Right lobe of liver (tissue), 6 donors: Measurements from ENCODE around the gene FRMD4A. TPM values are rescaled to one million over a fixed set of nuclear protein-coding genes. Genes with fewer than 3 reads are reported as not detected.

Source experiments
- ATAC-seq, 4 donors: fragments of 200-7000 bp; cut with Tn5 transposase; one replicate each; pipeline ENCODE4 v1.9.1; 2020; ENCODE audit warnings: mild to moderate bottlenecking in 4 of 4, moderate library complexity in 4 of 4
- DNase-seq, 3 donors: peaks; one replicate each; pipeline ENCODE4 v3.0.0-alpha.2; 2020
- H3K27ac ChIP-seq, 3 donors: fragments of 200-600 bp; one replicate each; pipeline ENCODE4 v1.8.0; 2022
- H3K27me3 ChIP-seq, 2 donors: fragments of 200-600 bp; one replicate each; pipeline ENCODE4 v1.8.0; 2022
- H3K36me3 ChIP-seq, 4 donors: fragments of 200-600 bp; sonication (generic) in 1 of 4; one replicate each; pipeline versions ENCODE4 v1.5.1 to v1.8.0; 2017 to 2022; ENCODE audit warnings: control low read depth in 1 of 4
- H3K4me1 ChIP-seq, 4 donors: fragments of 200-600 bp; sonication (generic) in 1 of 4; one replicate each; pipeline versions ENCODE4 v1.5.1 to v1.8.0; 2017 to 2022; ENCODE audit warnings: control low read depth in 1 of 4
- H3K4me3 ChIP-seq, 3 donors: fragments of 200-600 bp; one replicate each; pipeline ENCODE4 v1.8.0; 2022
- H3K9me3 ChIP-seq, 4 donors: fragments of 200-600 bp; sonication (generic) in 1 of 4; one replicate each; pipeline versions ENCODE4 v1.5.1 to v1.8.0; 2017 to 2022; ENCODE audit warnings: control low read depth in 1 of 4
- POLR2A ChIP-seq: fragments of 450-650 bp; IDR thresholded peaks from one replicate; pipeline ENCODE4 v1.6.1; 2017; ENCODE audit warnings: antibody characterized with exemption, mild to moderate bottlenecking
- WGBS: methylation state at CpG from one replicate; pipeline ENCODE4 v1.1.6; 2018; ENCODE audit warnings: low coverage, low lambda C conversion rate; ENCODE audit not compliant: insufficient coverage; ENCODE audit errors: missing lambda C conversion rate; 5-methylcytosine and 5-hydroxymethylcytosine counted together
- intact Hi-C, 2 donors: fragments of 100-400 bp; cut with DNase I; formaldehyde crosslinking; loops; one replicate each; pipeline versions ENCODE4 v1.11.2 to v1.14.1; 2022
- total RNA-seq, 6 experiments: library from RNA; depleted of rRNA in 2 of 6; stranded (reverse); fragments of >200 nt in 2 of 6; fragmentation: NEBNext Ultra II Directional in 3 of 6; extraction: Animal tissue kit (Norgen Biotek cat#: 25700) in 3 of 6; gene quantifications; one replicate each; pipeline versions ENCODE4 v1.1.0 to v1.2.4, GENCODE V29; 2016 to 2023
- TF ChIP-seq, protein P1 (sequence below), 4 donors: fragments of 200-600 bp in 3 of 4; fragments of 450-650 bp in 1 of 4; IDR thresholded peaks; one replicate each; pipeline versions ENCODE4 v1.5.1 to v1.8.0; 2016 to 2022; ENCODE audit warnings: antibody characterized with exemption in 4 of 4, mild to moderate bottlenecking in 2 of 4
- donor health status: DM: no; HTN: yes; CAD: no.
- donor health status: DM: no; HTN: no; CAD: no.
- donor health status: DM: no; HTN: no; CAD: no.
- donor health status: DM: no; HTN: yes; CAD: no.
- donor health status: DM: no; HTN: yes; CAD: no.

FRMD4A gene
- total RNA-seq, 6 experiments from 2014 or later, result 8.4 to 22.8 (median 13.3) TPM

- no peaks in the 10 kb centered on the region for H3K4me1 ChIP-seq
- H3K4me3 ChIP-seq, result peak overlapping the region in 2 of 3 donors; percentile 7 to 20
- no peaks in the 10 kb centered on the region for H3K36me3 ChIP-seq
- DNase-seq (no peak), ATAC-seq (peak in 2 of 4 donors; percentile 8 to 14)
- H3K9me3 ChIP-seq, result no peaks in the 10 kb centered on the region
- H3K27me3 ChIP-seq, result no peaks in the 10 kb centered on the region
- TF ChIP-seq POLR2A, result no peak
- TF ChIP-seq, protein P1, sequence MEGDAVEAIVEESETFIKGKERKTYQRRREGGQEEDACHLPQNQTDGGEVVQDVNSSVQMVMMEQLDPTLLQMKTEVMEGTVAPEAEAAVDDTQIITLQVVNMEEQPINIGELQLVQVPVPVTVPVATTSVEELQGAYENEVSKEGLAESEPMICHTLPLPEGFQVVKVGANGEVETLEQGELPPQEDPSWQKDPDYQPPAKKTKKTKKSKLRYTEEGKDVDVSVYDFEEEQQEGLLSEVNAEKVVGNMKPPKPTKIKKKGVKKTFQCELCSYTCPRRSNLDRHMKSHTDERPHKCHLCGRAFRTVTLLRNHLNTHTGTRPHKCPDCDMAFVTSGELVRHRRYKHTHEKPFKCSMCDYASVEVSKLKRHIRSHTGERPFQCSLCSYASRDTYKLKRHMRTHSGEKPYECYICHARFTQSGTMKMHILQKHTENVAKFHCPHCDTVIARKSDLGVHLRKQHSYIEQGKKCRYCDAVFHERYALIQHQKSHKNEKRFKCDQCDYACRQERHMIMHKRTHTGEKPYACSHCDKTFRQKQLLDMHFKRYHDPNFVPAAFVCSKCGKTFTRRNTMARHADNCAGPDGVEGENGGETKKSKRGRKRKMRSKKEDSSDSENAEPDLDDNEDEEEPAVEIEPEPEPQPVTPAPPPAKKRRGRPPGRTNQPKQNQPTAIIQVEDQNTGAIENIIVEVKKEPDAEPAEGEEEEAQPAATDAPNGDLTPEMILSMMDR (IDR thresholded peaks at IDR 0.05), result no peak
- peak overlapping the region in 2 of 3 donors; percentile 6 to 10 for H3K27ac ChIP-seq
- 50% methylated on average over 9 of the region's 9 CpGs for WGBS
- intact Hi-C loops, result no loop called here
Measured at GRCh38 chr10:14008740-14009080, 322.0 kb downstream of the FRMD4A start.

DNA sequence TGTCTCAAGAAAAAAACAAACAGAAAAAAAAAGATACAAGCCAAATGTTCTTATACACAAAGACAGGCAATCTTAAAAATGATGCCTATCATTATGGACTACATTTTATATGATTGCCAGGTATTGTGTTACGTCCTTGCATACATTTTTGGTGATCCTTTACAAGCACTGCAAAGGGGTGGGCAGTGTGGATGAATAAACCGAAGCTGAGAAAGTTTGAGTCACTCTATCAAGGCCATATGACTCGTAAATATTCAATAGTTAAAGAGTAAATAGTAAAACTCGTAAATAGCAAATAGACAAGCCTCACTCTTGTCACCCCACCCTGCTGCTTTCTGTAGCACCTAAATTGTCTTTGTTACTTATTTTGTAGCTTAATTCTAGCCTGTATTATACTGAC, 326.2 kb downstream of the FRMD4A start:
- Histone ChIP-seq H3K4me1 (no peaks in the 10 kb centered on the region), H3K27me3 (no peaks in the 10 kb centered on the region), H3K36me3 (no peaks in the 10 kb centered on the region), H3K27ac (no peak overlapping the region), H3K9me3 (no peaks in the 10 kb centered on the region), H3K4me3 (no peak overlapping the region)
- no peak for ATAC-seq
- intact Hi-C loops, result no loop called here
- 67% methylated on average over 4 of the region's 4 CpGs for WGBS
- DNase-seq, result no peak
- TF ChIP-seq POLR2A, result no peak
- TF ChIP-seq, protein P1 (IDR thresholded peaks at IDR 0.05), result no peak

- DNase-seq (no peak), ATAC-seq (no peak)
- no peaks in the 10 kb centered on the region for H3K36me3 ChIP-seq
- TF ChIP-seq, protein P1 (IDR thresholded peaks at IDR 0.05), result no peak
- no peak for TF ChIP-seq POLR2A
- H3K9me3 ChIP-seq, result no peaks in the 10 kb centered on the region
- intact Hi-C loops, result no loop called here
- WGBS, result 60% methylated on average over 9 of the region's 9 CpGs
- H3K27me3 ChIP-seq, result no peaks in the 10 kb centered on the region
- no peak overlapping the region for H3K4me3 ChIP-seq
- no peaks in the 10 kb centered on the region for H3K4me1 ChIP-seq
- no peak overlapping the region for H3K27ac ChIP-seq
Measured at GRCh38 chr10:14003517-14004184, 327.1 kb downstream of the FRMD4A start.

DNA sequence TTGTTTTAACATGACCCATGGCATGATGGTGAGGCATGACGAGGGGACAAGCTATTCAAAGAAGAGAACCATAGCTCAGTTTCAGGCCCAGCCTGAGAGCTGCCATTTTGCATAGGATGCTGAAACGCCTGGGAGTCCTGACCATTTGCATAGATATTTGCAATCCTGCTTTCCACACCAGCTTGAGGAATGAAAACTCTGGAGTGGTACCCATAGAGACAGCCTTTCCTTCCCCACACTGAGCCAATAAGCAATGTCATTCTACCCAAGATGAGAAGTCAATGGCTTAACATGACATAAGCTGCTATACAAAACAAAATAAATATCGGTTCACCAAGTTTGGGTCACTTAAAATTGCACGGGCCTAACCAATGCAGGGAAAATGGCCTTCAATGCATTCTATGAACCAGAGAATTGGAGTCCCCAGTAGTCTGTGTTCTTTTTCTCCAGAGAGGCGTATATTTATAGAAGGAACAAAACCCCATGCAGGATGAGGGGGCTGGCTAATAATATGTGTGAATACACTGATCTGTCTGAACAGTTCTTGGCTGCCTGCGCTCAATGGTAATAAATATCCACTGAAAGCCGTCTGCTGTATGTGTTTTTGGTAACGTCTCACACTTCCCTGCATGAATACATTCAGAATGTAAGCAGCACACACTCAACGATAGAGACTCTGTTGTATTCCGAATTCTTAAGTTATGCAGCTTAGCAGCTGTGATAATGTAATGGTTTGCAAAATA, 329.3 kb downstream of the FRMD4A start:
- no peaks in the 10 kb centered on the region for H3K36me3 ChIP-seq
- no peak overlapping the region for H3K4me3 ChIP-seq
- H3K27ac ChIP-seq, result no peak overlapping the region
- TF ChIP-seq, protein P1 (IDR thresholded peaks at IDR 0.05), result no peak
- H3K27me3 ChIP-seq, result no peaks in the 10 kb centered on the region
- 78% methylated on average over 8 of the region's 10 CpGs for WGBS
- H3K9me3 ChIP-seq, result no peaks in the 10 kb centered on the region
- H3K4me1 ChIP-seq, result peaks cover 0 to 15% (median 0%) of the 10 kb centered on the region in 4 donors
- intact Hi-C loops, result no loop called here
- DNase-seq (no peak), ATAC-seq (no peak)
